ENCODE data around the gene TRIM69. TPM values are rescaled to one million over a fixed set of nuclear protein-coding genes. Genes with fewer than 3 reads are reported as not detected.

Gene TRIM69
- total RNA-seq, 4 donors from 2014 or later: 20.3 to 23.3 (median 21.9) TPM

GRCh38 chr15:44788748-44789147, 52.4 kb downstream of the TRIM69 start:
- WGBS: 74% methylated on average over 8 of the region's 8 CpGs
- H3K9me3 ChIP-seq: no peaks in the 10 kb centered on the region
- H3K36me3 ChIP-seq: no peaks in the 10 kb centered on the region
- no peak overlapping the region for H3K27ac ChIP-seq (replicated peaks in 1 of 4)
- peaks cover 0 to 5% (median 3%) of the 10 kb centered on the region in 4 donors for H3K4me1 ChIP-seq
- peaks cover 0 to 11% (median 0%) of the 10 kb centered on the region in 4 donors for H3K27me3 ChIP-seq
- no peak overlapping the region for H3K4me3 ChIP-seq
- TF ChIP-seq POLR2AphosphoS5 (IDR thresholded peaks at IDR 0.05) (no peak), EP300 (IDR thresholded peaks at IDR 0.05) (no peak), POLR2A (IDR thresholded peaks at IDR 0.05; ENCODE audit: low read depth) (no peak)
- TF ChIP-seq, protein P1, sequence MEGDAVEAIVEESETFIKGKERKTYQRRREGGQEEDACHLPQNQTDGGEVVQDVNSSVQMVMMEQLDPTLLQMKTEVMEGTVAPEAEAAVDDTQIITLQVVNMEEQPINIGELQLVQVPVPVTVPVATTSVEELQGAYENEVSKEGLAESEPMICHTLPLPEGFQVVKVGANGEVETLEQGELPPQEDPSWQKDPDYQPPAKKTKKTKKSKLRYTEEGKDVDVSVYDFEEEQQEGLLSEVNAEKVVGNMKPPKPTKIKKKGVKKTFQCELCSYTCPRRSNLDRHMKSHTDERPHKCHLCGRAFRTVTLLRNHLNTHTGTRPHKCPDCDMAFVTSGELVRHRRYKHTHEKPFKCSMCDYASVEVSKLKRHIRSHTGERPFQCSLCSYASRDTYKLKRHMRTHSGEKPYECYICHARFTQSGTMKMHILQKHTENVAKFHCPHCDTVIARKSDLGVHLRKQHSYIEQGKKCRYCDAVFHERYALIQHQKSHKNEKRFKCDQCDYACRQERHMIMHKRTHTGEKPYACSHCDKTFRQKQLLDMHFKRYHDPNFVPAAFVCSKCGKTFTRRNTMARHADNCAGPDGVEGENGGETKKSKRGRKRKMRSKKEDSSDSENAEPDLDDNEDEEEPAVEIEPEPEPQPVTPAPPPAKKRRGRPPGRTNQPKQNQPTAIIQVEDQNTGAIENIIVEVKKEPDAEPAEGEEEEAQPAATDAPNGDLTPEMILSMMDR (IDR thresholded peaks at IDR 0.05): no peak
- no peak for DNase-seq (ENCODE audit: extremely low spot score)
- intact Hi-C loops (cut with DNase I): loop anchor here (5.0 kb wide), 1 partner anchor 121 kb away; no protein-coding TSS in a partner anchor

GRCh38 chr15:44790215-44790614, 53.9 kb downstream of the TRIM69 start:
- no peaks in the 10 kb centered on the region for H3K36me3 ChIP-seq
- WGBS: 61% methylated on average over 2 of the region's 2 CpGs
- no peaks in the 10 kb centered on the region for H3K4me1 ChIP-seq
- H3K27ac ChIP-seq (replicated peaks in 1 of 4): no peak overlapping the region
- no peaks in the 10 kb centered on the region for H3K9me3 ChIP-seq
- intact Hi-C loops (cut with DNase I): no loop called here
- TF ChIP-seq EP300 (IDR thresholded peaks at IDR 0.05) (no peak), POLR2A (IDR thresholded peaks at IDR 0.05; ENCODE audit: low read depth) (no peak), POLR2AphosphoS5 (IDR thresholded peaks at IDR 0.05) (no peak)
- DNase-seq (ENCODE audit: extremely low spot score): no peak
- no peak overlapping the region for H3K4me3 ChIP-seq
- H3K27me3 ChIP-seq: peaks cover 0 to 11% (median 0%) of the 10 kb centered on the region in 4 donors

DNA sequence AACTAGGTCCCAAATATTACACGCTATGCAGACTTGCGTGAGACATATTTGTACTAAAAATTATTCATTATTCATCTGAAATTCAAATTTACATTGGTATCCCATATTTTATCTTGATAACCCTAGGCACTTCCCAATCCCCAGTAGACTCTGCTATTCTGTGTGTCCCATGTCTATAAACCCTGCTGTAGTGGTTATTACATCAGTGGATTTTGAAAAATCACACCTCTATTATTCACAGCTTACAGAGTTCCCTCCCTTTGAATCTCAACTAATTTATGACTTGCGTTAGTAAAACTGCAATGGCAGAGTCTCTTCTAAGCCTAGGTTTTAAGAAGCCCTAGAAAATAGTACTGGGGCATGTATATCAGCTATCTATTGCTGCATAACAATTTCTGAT, 54.3 kb downstream of the TRIM69 start:
- WGBS: 90% methylated on average over 3 of the region's 3 CpGs
- intact Hi-C loops (cut with DNase I): no loop called here
- H3K4me1 ChIP-seq: no peaks in the 10 kb centered on the region
- TF ChIP-seq POLR2AphosphoS5 (IDR thresholded peaks at IDR 0.05): no peak
- TF ChIP-seq EP300 (IDR thresholded peaks at IDR 0.05): no peak
- no peak for TF ChIP-seq POLR2A (IDR thresholded peaks at IDR 0.05; ENCODE audit: low read depth)
- TF ChIP-seq, protein P1 (IDR thresholded peaks at IDR 0.05): no peak
- H3K27ac ChIP-seq (replicated peaks in 1 of 4): no peak overlapping the region
- no peaks in the 10 kb centered on the region for H3K9me3 ChIP-seq
- peaks cover 0 to 11% (median 0%) of the 10 kb centered on the region in 4 donors for H3K27me3 ChIP-seq
- DNase-seq (ENCODE audit: extremely low spot score): no peak
- no peaks in the 10 kb centered on the region for H3K36me3 ChIP-seq
- no peak overlapping the region for H3K4me3 ChIP-seq

GRCh38 chr15:44792715-44793114, 56.4 kb downstream of the TRIM69 start:
- DNase-seq (ENCODE audit: extremely low spot score): no peak
- no peak for TF ChIP-seq POLR2A (IDR thresholded peaks at IDR 0.05; ENCODE audit: low read depth)
- no peak for TF ChIP-seq POLR2AphosphoS5 (IDR thresholded peaks at IDR 0.05)
- TF ChIP-seq EP300 (IDR thresholded peaks at IDR 0.05): no peak
- TF ChIP-seq, protein P1 (IDR thresholded peaks at IDR 0.05): no peak
- Histone ChIP-seq H3K27ac (replicated peaks in 1 of 4) (no peak overlapping the region), H3K27me3 (peaks cover 0 to 11% (median 0%) of the 10 kb centered on the region in 4 donors), H3K36me3 (no peaks in the 10 kb centered on the region), H3K9me3 (no peaks in the 10 kb centered on the region), H3K4me1 (no peaks in the 10 kb centered on the region), H3K4me3 (no peak overlapping the region)
- WGBS: 61% methylated on average over 1 of the region's 1 CpG
- intact Hi-C loops (cut with DNase I): no loop called here

DNA sequence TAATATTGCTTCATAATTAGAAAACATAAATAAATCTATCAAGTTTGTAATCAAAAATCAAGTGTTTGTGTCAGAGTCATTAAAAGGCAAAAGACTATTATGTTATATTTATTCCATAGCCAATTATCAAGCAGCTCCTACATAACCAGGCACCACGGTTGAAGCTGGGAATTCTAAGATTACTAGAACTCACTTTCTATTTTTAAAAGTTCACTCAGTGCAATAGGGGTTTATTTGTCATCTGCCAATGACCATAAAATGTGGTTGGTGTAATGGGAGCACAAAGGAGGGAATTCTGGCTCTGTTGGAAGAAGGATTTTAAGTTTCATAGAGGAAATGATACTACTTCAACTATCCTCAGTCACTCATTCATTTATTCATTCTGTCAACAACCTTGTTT, 57.7 kb downstream of the TRIM69 start:
- Histone ChIP-seq H3K27me3 (peaks cover 0 to 11% (median 0%) of the 10 kb centered on the region in 4 donors), H3K4me3 (no peak overlapping the region), H3K36me3 (no peaks in the 10 kb centered on the region), H3K9me3 (no peaks in the 10 kb centered on the region), H3K27ac (replicated peaks in 1 of 4) (no peak overlapping the region), H3K4me1 (no peaks in the 10 kb centered on the region)
- DNase-seq (ENCODE audit: extremely low spot score): no peak
- no peak for TF ChIP-seq POLR2A (IDR thresholded peaks at IDR 0.05; ENCODE audit: low read depth)
- TF ChIP-seq POLR2AphosphoS5 (IDR thresholded peaks at IDR 0.05): no peak
- no peak for TF ChIP-seq EP300 (IDR thresholded peaks at IDR 0.05)
- TF ChIP-seq, protein P1 (IDR thresholded peaks at IDR 0.05): no peak
- WGBS: 49% methylated on average over 1 of the region's 1 CpG
- intact Hi-C loops (cut with DNase I): no loop called here
